SK-N-SH (cell line): ENCODE results near the gene SLX4IP. TPM values are rescaled to one million over a fixed set of nuclear protein-coding genes. Genes with fewer than 3 reads are reported as not detected.
A peak's percentile ranks its signal among the peaks of the same experiment; 100 is the strongest.

Source experiments
- CTCF ChIA-PET: fragments of 300-600, 350-600 bp; formaldehyde crosslinking; extraction: SDS; loops from one replicate; lab custom pipeline; 2021; lab: Yijun Ruan, JAX
- POLR2A ChIA-PET: fragments of 350-600 bp; sonication (Branson Sonifier 250); formaldehyde crosslinking; extraction: SDS; loops from one replicate; lab custom pipeline; 2020; ENCODE audit warnings: antibody characterized with exemption, inconsistent platforms; lab: Yijun Ruan, JAX
- DNase-seq: peaks from one replicate; pipeline ENCODE4 v3.0.0; 2012
- H2AFZ ChIP-seq: fragments of 200-600 bp; sonication (generic); 2 replicates; pipeline ENCODE4 v1.8.1; 2016; ENCODE audit warnings: antibody characterized with exemption, mild to moderate bottlenecking, low read depth
- H3F3A ChIP-seq: fragments of 200-600 bp; sonication (generic); replicated peaks from 2 replicates; pipeline ENCODE3; 2016; ENCODE audit warnings: antibody characterized with exemption, mild to moderate bottlenecking; ENCODE audit not compliant: insufficient read depth
- H3K27ac ChIP-seq, 2 experiments: fragments of 200-500 bp in 1 of 2; fragments of 200-600 bp in 1 of 2; sonication (Bioruptor generic) in 1 of 2; sonication (generic), shearing (Covaris generic) in 1 of 2; 2 replicates each; pipeline versions ENCODE4 v1.5.1 to v1.6.1; 2014 to 2016; ENCODE audit warnings: low read depth in 2 of 2, inconsistent platforms in 1 of 2, low read length in 1 of 2, mild to moderate bottlenecking in 1 of 2, mixed read lengths in 1 of 2
- H3K27me3 ChIP-seq: fragments of 200-600 bp; sonication (generic), shearing (Covaris generic); 2 replicates; pipeline ENCODE4 v1.6.1; 2016; ENCODE audit warnings: mixed run types; ENCODE audit not compliant: insufficient read depth
- H3K36me3 ChIP-seq, 2 experiments: fragments of 200-500 bp in 1 of 2; fragments of 200-600 bp in 1 of 2; sonication (Bioruptor generic) in 1 of 2; sonication (generic) in 1 of 2; replicated peaks in 1 of 2; 2 replicates each; pipeline versions ENCODE3 to v1.5.1; 2014 to 2016; ENCODE audit warnings: low read length in 1 of 2, mild to moderate bottlenecking in 1 of 2; ENCODE audit not compliant: insufficient read depth in 2 of 2, control insufficient read depth in 1 of 2
- H3K4me1 ChIP-seq, 2 experiments: fragments of 200-500 bp in 1 of 2; fragments of 200-600 bp in 1 of 2; sonication (Bioruptor generic) in 1 of 2; sonication (generic), shearing (Covaris generic) in 1 of 2; 2 replicates each; pipeline versions ENCODE4 v1.5.1 to v1.6.1; 2014 to 2016; ENCODE audit warnings: low read depth in 1 of 2, low read length in 1 of 2, mixed run types in 1 of 2; ENCODE audit not compliant: insufficient read depth in 2 of 2, control insufficient read depth in 1 of 2
- H3K4me2 ChIP-seq: fragments of 200-600 bp; sonication (generic), shearing (Covaris generic); 2 replicates; pipeline ENCODE4 v1.6.1; 2017; ENCODE audit warnings: mixed run types
- H3K4me3 ChIP-seq, 2 experiments: fragments of 200-500 bp in 1 of 2; fragments of 200-600 bp in 1 of 2; sonication (Bioruptor generic) in 1 of 2; sonication (generic), shearing (Covaris generic) in 1 of 2; 2 replicates each; pipeline versions ENCODE4 v1.5.1 to v1.8.1; 2014 to 2016; ENCODE audit warnings: low read depth in 2 of 2, inconsistent platforms in 1 of 2, low read length in 1 of 2, mild to moderate bottlenecking in 1 of 2, mixed read lengths in 1 of 2, moderate library complexity in 1 of 2
- H3K79me2 ChIP-seq: fragments of 200-600 bp; sonication (generic); 2 replicates; pipeline ENCODE4 v1.8.1; 2017; ENCODE audit warnings: mild to moderate bottlenecking; ENCODE audit not compliant: insufficient read depth
- H3K9ac ChIP-seq: fragments of 200-600 bp; sonication (generic); 2 replicates; pipeline ENCODE4 v1.6.1; 2017; ENCODE audit warnings: mixed run types
- H3K9me2 ChIP-seq: fragments of 200-600 bp; sonication (generic); 2 replicates; pipeline ENCODE4 v1.6.1; 2017; ENCODE audit warnings: mixed run types
- H3K9me3 ChIP-seq: fragments of 200-600 bp; sonication (generic); 2 replicates; pipeline ENCODE4 v1.6.1; 2017; ENCODE audit warnings: mixed run types, mild to moderate bottlenecking, moderate library complexity
- H4K20me1 ChIP-seq: fragments of 200-600 bp; sonication (generic); 2 replicates; pipeline ENCODE4 v1.6.1; 2017; ENCODE audit warnings: mild to moderate bottlenecking, mixed run types; ENCODE audit not compliant: insufficient read depth
- CTCF ChIP-seq: fragments of 200-600 bp; sonication (generic); IDR thresholded peaks from 2 replicates; pipeline ENCODE4 v1.6.1; 2017; ENCODE audit warnings: antibody characterized with exemption, mild to moderate bottlenecking, moderate library complexity
- ELF1 ChIP-seq: IDR thresholded peaks from 2 replicates; pipeline ENCODE4 v1.4.0; 2012
- FOXJ3 ChIP-seq: sonication (generic); formaldehyde crosslinking; IDR thresholded peaks from 2 replicates; pipeline ENCODE4 v1.5.1; 2020; ENCODE audit warnings: mild to moderate bottlenecking, missing genetic modification reagents
- IRF3 ChIP-seq: fragments of 150-350 bp; IDR thresholded peaks from 2 replicates; pipeline ENCODE4 v1.6.1; 2016; ENCODE audit warnings: mild to moderate bottlenecking, low read depth, low read length
- MAX ChIP-seq: IDR thresholded peaks from 2 replicates; pipeline ENCODE4 v1.4.0; 2012; ENCODE audit warnings: low read depth
- MXI1 ChIP-seq: IDR thresholded peaks from 2 replicates; pipeline ENCODE4 v1.6.1; 2012; ENCODE audit warnings: mild to moderate bottlenecking, low read depth, low read length, improper control_type of control experiment
- NFIC ChIP-seq: IDR thresholded peaks from 2 replicates; pipeline ENCODE4 v1.4.0; 2012; ENCODE audit warnings: borderline replicate concordance
- PBX3 ChIP-seq: IDR thresholded peaks from 2 replicates; pipeline ENCODE4; 2012
- RAD21 ChIP-seq: IDR thresholded peaks from 2 replicates; pipeline ENCODE4 v1.6.1; 2012; ENCODE audit warnings: mild to moderate bottlenecking, low read length
- RCOR1 ChIP-seq: fragments of 150-350 bp; IDR thresholded peaks from 2 replicates; pipeline ENCODE4 v1.6.1; 2017; ENCODE audit warnings: antibody characterized with exemption, low read length
- REST ChIP-seq: IDR thresholded peaks from 2 replicates; pipeline ENCODE4 v1.6.1; 2012; ENCODE audit warnings: mild to moderate bottlenecking, low read depth, low read length, moderate library complexity
- RXRA ChIP-seq: IDR thresholded peaks from 2 replicates; pipeline ENCODE4 v1.4.0; 2012; ENCODE audit warnings: low read depth, mild to moderate bottlenecking, borderline replicate concordance
- TEAD4 ChIP-seq: IDR thresholded peaks from 2 replicates; pipeline ENCODE4 v1.4.0; 2012; ENCODE audit warnings: mild to moderate bottlenecking, borderline replicate concordance; ENCODE audit not compliant: insufficient read depth
- USF1 ChIP-seq: IDR thresholded peaks from 2 replicates; pipeline ENCODE4 v1.4.0; 2012; ENCODE audit warnings: low read depth, borderline replicate concordance
- USF2 ChIP-seq: fragments of 150-350 bp; IDR thresholded peaks from 2 replicates; pipeline ENCODE4 v1.6.1; 2017; ENCODE audit warnings: antibody characterized with exemption, low read length, low read depth, borderline replicate concordance
- WGBS: methylation state at CpG from one replicate; pipeline ENCODE4 v1.1.6; 2017; ENCODE audit warnings: low lambda C conversion rate; 5-methylcytosine and 5-hydroxymethylcytosine counted together
- polyA plus RNA-seq, 3 experiments: library from polyadenylated mRNA; depleted of rRNA; stranded (reverse); fragments of >200 nt; gene quantifications; 2 replicates each; pipeline ENCODE4 v1.2.3, GENCODE V29; 2012

Gene SLX4IP
- polyA plus RNA-seq, 1 of the 3 experiments (the other 2 are of a cell fraction), result 1.3 TPM

GRCh38 chr20:10448270-10449156, 13.4 kb downstream of the SLX4IP start:
- Histone ChIP-seq H3K9me3 (no peaks in the 10 kb centered on the region), H3K4me2 (no peak overlapping the region), H3F3A (peaks cover 6% of the 10 kb centered on the region), H3K4me3 (no peak overlapping the region), H3K27ac (no peak overlapping the region), H3K9ac (no peak overlapping the region), H3K27me3 (no peaks in the 10 kb centered on the region), H4K20me1 (no peaks in the 10 kb centered on the region), H2AFZ (no peak overlapping the region), H3K4me1 (peaks cover 0 to 22% of the 10 kb centered on the region in 2 experiments; a peak in 2 of 4 replicates), H3K36me3 (no peaks in the 10 kb centered on the region), H3K79me2 (peaks cover 32% of the 10 kb centered on the region), H3K9me2 (no peaks in the 10 kb centered on the region)
- WGBS, result 99% methylated on average over 6 of the region's 6 CpGs
- no peak for DNase-seq
- ChIA-PET CTCF (no interaction called here), POLR2A (interaction anchor here (0.8 kb wide), 1 partner anchor 14 kb away, joined by 4 read pairs; the partner anchor contains the start of genes MKKS and SLX4IP)
- TF ChIP-seq ELF1 (no peak), MAX (no peak), CTCF (0 out of 2 replicates have a peak, but pooled peaks have one; percentile 23)

GRCh38 chr20:10449270-10449669, 14.2 kb downstream of the SLX4IP start:
- no peaks in the 10 kb centered on the region for H3K9me2 ChIP-seq
- no peak overlapping the region for H3K9ac ChIP-seq
- peaks cover 6% of the 10 kb centered on the region for H3F3A ChIP-seq
- no peak overlapping the region for H3K4me2 ChIP-seq
- no peaks in the 10 kb centered on the region for H3K36me3 ChIP-seq
- WGBS, result 95% methylated on average over 2 of the region's 2 CpGs
- H4K20me1 ChIP-seq, result no peaks in the 10 kb centered on the region
- H3K27me3 ChIP-seq, result no peaks in the 10 kb centered on the region
- POLR2A ChIA-PET, result interaction anchor here (0.8 kb wide), 1 partner anchor 15 kb away, joined by 4 read pairs; the partner anchor contains the start of genes MKKS and SLX4IP
- no peak overlapping the region for H3K27ac ChIP-seq
- no peak overlapping the region for H2AFZ ChIP-seq
- H3K4me3 ChIP-seq, result no peak overlapping the region
- no peaks in the 10 kb centered on the region for H3K9me3 ChIP-seq
- CTCF ChIA-PET, result no interaction called here
- DNase-seq, result no peak
- H3K4me1 ChIP-seq, result peaks cover 0 to 22% of the 10 kb centered on the region in 2 experiments; a peak in 2 of 4 replicates
- H3K79me2 ChIP-seq, result peaks cover 32% of the 10 kb centered on the region
- TF ChIP-seq RAD21, result no peak
- TF ChIP-seq USF1, result no peak
- no peak for TF ChIP-seq IRF3
- TF ChIP-seq PBX3, result no peak
- no peak for TF ChIP-seq RXRA
- no peak for TF ChIP-seq RCOR1
- no peak for TF ChIP-seq MXI1
- TF ChIP-seq FOXJ3 (CRISPR knock-in tag), result no peak
- no peak for TF ChIP-seq USF2
- no peak for TF ChIP-seq REST
- no peak for TF ChIP-seq TEAD4
- TF ChIP-seq NFIC, result no peak
